HG03039 (cell line): ENCODE data around the gene RYR1.
"Not testable (repeated sequence)": the region's sequence is repeated elsewhere in the genome, so short reads cannot be mapped to it uniquely, and the experiment has no call there.

Experiments used
- ATAC-seq: cut with Tn5 transposase; IDR thresholded peaks from one replicate; pipeline ENCODE4 v1.9.1; 2021; ENCODE audit warnings: mild to moderate bottlenecking, moderate library complexity; ENCODE audit not compliant: unreplicated experiment

RYR1 gene

DNA sequence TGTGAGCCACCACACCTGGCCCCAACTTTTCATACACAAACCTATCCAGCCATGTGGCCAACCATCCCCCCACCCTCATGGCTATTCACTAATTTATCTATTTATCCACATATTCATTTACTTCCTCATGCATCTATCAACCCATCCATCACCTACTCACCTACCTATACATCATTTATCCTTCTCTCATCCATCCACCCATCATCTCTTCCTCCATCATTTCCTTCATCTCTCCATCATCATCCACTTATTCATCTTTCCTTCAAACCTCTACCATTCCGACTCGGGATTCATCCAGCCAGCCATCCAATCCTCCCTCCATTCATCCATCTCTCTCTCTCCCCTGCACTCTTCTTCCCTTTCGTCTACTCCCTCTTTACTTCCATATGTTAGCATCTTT lies 54.6 kb downstream of the RYR1 start:
- ATAC-seq: no peak

DNA sequence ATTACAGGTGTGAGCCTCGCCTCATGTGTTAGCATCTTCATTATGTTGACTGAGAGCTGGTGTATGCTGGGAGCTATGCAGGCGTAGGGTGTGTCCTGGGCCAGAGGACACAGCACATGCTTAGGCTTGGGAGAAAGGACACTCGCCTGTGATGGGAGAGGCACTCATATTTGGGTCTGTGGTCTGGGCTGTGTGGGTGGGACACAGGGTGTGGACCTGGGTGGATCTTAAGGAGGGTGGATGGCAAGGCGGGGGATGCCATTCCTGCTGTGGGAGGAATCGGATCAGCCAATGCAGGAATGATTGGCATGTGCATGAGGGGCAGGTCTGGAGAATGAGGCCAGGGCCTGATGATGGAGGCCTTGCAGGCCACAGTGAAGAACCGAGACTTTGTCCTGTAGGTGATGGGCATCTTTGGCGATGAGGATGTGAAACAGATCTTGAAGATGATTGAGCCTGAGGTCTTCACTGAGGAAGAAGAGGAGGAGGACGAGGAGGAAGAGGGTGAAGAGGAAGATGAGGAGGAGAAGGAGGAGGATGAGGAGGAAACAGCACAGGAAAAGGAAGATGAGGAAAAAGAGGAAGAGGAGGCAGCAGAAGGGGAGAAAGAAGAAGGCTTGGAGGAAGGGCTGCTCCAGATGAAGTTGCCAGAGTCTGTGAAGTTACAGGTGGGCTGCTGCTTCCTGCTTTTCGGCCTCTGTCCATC lies 55.4 kb downstream of the RYR1 start:
- no peak for ATAC-seq

DNA sequence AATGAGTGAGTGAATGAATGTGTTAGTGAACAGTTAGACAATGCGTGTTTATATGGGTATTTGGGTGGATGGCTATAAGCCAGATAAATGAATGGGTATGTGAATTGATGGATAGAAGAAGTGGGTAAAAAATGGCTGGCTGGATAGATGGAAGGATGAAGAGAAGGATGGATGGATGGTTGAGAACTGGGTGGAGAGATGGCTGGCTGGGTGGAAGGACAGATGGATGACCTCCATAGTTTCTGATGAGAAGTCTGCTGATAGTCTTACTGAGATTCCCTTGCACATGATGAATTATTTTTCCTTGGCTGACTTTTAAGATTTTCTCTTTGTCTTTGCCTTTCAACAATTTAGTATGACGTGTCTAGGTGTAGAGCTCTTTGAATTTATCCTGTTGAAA lies 57.4 kb downstream of the RYR1 start:
- ATAC-seq: no peak

DNA sequence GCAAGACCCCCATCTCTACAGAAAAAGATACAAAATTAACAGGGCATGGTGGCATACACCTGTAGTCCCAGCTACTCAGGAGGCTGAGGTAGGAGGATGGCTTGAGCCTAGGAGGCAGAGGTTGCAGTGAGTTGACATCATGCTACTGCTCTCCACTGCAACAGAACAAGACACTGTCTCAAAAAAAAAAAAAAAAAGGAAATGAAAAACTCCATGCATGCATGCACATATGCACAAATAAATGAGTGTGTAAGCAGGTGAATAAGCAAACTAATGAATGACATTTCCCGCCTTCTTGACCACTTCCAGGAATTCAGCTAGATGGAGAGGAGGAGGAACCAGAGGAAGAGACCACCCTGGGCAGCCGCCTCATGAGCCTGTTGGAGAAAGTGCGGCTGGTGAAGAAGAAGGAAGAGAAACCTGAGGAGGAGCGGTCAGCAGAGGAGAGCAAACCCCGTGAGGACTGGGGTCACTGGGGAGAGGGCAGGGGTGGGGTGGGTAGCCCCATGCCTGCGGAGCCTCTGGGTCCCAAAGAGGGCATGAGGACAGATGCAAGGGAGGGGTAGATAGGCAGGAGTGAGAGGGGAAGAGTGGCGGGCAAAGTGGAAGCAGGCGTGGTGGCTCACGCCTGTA lies 58.8 kb downstream of the RYR1 start:
- ATAC-seq: no peak

DNA sequence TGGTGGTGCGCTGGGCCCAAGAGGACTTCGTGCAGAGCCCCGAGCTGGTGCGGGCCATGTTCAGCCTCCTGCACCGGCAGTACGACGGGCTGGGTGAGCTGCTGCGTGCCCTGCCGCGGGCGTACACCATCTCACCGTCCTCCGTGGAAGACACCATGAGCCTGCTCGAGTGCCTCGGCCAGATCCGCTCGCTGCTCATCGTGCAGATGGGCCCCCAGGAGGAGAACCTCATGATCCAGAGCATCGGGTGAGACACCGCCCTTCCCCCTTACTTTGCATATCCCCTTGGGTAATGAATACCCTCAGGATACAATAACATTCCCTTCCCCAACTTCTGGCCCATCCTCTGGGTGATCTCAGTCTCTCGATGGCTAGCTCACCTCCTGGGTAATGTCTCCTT lies 60.9 kb downstream of the RYR1 start:
- ATAC-seq: no peak

DNA sequence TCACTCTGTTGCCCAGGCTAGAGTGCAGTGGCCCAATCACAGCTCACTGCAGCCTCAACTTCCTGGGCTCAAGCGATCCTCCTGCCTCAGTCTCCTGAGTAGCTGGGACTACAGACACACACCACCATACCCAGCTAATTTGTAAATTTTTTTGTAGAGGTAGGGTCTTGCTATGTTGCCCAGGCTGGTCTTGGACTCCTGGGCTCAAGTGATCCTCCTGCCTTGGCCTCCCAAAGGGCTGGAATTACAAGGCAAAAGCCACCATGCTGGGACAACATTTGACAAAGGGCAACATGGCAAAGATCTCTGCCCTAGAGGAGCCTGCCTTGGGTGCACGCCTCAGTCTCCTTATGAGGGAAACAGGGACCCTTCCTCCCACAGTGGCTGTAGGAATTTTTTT lies 61.9 kb downstream of the RYR1 start:
- ATAC-seq: not testable (repeated sequence)

DNA sequence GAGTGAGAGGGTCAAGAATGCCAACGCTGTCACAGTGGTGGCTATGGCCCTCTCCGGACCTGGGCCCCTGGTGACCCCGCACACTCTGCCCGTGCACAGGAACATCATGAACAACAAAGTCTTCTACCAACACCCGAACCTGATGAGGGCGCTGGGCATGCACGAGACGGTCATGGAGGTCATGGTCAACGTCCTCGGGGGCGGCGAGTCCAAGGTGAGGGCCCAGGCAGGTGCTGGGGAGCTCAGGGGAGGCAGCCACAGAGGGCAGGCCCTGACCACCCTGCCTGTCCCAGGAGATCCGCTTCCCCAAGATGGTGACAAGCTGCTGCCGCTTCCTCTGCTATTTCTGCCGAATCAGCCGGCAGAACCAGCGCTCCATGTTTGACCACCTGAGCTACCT lies 62.6 kb downstream of the RYR1 start:
- no peak for ATAC-seq

DNA sequence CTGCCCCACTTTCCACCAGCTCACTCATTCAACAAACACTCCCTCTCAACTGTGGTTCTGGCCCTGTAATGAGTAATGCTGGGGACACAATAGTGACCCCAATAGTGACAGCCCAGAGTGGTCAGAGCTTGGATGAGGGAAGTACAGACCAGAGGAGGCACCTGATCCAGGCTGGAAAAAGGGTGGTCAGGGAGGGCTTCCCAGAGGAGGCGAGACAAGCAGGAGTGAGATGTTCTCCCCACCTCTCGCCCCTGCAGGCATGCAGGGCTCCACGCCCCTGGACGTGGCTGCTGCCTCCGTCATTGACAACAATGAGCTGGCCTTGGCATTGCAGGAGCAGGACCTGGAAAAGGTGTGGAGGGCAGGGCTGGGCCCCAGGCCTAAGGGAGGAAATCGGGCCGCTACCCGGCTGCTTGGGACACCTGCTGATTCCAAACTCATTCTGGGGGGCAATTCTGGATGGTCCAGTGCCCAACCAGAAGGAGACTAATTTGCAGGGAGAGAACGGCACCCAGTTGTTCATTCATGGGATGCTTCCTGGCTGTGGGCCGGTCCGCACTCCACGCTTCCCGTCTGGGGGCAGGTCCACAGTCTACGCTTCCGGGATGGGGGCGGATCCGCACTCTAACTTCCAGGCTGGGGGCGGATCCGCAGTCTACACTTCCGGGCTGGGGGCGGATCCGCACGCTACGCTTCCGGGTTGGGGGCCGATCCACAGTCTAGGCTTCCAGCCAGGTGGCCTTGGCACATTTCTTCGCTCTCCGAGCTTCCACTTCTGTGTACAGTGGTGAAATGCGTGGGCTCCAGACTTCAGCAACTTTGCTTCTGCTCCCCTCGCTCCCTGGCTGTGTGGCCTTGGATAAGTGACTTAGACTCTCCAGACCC lies 63.4 kb downstream of the RYR1 start:
- ATAC-seq: no peak

DNA sequence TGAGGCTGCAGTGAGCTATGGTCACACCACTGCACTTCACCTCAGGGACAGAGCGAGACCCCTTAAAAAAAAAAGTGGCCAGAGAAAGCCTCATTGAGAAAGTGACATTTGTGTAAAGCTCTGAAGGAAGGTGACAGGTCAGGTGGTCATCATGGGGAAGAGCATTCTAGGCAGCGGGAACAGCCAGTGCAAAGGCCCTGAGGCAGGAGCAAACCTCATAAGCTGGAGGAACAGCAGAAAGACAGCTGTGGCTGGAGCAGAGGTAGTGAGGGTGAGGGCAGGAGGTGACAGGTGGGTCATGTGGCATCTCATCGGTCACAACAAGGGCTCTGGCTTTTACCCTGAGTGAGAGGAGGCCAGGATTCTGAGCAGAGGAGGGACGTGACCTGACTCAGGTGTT lies 64.4 kb downstream of the RYR1 start:
- no peak for ATAC-seq

DNA sequence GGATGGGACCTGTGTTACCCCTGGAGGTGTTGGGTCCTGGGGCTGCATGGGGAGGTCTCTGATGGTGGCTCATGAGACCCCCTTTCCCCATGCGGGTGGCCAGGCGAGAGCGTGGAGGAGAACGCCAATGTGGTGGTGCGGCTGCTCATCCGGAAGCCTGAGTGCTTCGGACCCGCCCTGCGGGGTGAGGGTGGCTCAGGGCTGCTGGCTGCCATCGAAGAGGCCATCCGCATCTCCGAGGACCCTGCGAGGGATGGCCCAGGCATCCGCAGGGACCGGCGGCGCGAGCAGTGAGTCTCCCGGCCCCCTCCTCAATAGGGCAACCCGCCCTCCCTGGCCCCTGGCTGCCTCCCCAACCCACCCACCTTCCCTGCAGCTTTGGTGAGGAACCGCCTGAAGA lies 66.0 kb downstream of the RYR1 start:
- no peak for ATAC-seq

DNA sequence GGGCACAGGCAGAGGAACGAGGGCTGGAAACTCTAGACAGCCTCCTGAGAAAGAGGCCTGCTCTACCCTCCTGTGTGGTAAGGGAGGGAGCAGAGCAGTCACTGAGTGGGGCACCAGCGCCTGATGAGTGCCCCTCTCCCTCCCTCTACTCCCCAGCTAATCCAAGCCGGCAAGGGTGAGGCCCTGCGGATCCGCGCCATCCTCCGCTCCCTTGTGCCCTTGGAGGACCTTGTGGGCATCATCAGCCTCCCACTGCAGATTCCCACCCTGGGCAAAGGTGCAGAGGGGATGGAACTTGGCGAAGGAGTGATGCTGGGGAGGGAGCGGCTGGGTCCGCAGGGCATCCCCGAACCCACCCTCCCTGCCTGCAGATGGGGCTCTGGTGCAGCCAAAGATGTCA lies 67.0 kb downstream of the RYR1 start:
- no peak for ATAC-seq

DNA sequence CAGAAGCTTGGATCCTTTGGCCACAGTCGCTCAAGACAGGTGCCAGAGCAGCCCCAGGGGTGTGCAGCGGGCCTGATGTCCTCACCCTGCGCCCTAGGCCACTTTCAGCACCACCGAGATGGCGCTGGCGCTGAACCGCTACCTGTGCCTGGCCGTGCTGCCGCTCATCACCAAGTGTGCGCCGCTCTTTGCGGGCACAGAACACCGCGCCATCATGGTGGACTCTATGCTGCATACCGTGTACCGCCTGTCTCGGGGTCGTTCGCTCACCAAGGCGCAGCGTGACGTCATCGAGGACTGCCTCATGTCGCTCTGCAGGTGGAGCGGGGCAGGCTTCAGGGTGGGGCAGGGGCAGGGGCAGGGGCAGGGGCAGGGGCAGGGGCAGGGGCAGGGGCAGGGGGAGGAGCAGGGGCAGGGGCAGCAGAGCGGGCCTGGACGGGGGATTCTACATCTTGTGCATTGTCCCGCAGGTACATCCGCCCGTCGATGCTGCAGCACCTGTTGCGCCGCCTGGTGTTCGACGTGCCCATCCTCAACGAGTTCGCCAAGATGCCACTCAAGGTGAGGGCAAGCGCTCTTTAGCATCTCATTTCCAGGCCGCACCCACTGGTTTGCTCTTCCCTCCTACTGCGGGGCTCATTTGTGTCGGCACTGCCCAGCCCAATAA lies 69.1 kb downstream of the RYR1 start:
- no peak for ATAC-seq

DNA sequence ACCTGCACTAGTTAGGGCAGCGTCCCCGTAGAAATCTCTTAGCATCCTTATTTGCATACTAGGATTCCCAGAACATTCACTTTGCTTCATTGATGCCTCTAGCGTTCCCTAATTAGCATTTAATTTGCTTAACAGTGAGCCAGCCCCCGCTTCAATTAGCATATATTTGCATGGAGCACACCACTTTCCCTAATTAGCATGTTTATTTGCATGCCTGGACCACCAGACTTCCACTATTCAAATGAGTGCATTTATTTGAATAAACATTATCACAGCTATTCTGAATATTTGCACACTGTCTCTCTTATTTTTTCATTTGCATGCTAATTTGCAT lies 69.6 kb downstream of the RYR1 start:
- ATAC-seq: no peak

DNA sequence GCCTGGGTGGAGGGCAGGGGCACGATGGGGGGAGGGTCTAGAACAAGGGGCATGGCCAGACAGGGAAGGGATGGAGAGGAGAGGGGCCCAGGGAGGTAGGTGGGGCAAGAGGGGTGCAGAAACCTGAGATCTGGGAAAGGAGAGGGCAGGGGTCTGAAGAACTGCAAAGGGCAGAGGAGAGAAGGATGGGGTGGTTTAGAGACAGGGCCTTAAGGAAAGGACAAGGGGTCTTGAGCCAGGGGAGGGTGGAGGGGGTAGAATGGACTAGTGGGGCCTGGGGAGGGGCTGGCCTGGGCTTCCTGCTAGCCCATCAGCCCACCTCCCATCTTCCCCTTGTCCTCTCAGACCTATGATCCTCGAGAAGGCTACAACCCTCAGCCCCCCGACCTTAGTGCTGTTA lies 72.5 kb downstream of the RYR1 start:
- no peak for ATAC-seq

DNA sequence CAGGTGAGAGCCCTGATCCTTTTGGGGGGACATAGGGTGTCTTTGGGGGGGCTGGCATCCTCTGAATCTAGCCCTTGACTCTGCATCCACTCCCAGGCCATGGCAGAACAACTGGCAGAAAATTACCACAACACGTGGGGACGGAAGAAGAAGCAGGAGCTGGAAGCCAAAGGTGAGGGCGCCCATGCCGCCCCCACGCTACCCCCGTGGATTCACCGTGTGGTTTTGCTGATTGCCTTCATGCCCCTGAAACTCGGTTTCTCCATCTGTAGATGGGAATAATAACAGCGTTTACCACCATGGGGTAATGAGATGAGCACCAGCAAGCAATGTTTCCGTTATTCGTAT lies 72.9 kb downstream of the RYR1 start:
- ATAC-seq: no peak

DNA sequence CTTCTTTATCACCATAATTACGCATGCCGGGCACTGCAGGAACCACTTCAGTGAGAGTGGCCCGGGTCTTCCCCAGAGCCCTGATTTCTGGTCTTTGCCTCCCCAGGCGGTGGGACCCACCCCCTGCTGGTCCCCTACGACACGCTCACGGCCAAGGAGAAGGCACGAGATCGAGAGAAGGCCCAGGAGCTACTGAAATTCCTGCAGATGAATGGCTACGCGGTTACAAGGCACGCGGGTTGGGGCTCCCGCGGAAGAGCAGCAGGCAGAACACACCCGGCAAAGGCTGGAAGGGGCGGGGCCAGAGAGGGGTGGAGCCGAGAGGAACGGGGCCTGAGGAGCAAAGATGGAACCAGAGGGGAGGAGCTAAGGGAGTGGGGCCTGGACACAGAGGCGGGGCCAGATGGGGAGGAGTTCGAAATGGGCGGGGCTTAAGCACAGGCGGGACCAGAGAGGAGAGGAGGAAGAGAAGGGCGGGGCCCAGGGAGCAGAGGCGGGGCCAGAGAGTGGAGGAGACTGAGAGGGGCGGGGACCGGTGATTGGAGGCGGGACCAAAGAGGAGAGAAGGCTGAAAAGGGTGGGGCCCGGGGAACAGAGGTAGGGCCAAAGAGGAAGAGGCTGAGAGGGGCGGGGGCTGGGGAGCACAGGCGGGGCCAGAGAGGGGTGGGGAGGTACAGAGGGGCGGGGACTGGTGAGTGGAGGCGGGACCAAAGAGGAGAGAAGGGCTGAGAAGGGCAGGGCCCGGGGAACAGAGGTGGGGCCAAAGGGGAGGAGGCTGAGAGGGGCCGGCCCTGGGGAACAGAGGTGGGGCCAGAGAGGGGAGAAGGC lies 73.4 kb downstream of the RYR1 start:
- no peak for ATAC-seq

DNA sequence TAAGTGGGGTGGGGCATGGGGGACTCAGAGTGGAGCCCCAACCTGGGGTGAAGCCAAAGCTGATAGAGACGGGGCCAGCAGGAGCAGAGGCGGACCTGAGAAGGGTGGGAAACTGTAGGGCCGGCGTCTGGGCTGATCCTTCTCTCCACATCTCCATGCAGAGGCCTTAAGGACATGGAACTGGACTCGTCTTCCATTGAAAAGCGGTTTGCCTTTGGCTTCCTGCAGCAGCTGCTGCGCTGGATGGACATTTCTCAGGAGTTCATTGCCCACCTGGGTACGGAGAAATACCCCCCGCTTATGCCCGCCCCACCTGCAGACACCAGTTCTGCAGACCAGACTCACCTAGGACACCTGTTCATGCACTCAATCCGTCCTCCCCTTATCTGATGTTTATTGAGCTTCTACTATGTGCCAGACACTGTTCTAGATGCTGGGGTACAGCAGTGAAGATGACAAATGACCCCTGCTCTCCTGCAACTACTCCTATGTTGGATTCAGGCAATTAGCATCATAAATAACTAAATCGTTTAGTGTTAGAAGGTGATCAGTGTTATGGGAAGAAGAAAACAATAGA lies 74.1 kb downstream of the RYR1 start:
- no peak for ATAC-seq

DNA sequence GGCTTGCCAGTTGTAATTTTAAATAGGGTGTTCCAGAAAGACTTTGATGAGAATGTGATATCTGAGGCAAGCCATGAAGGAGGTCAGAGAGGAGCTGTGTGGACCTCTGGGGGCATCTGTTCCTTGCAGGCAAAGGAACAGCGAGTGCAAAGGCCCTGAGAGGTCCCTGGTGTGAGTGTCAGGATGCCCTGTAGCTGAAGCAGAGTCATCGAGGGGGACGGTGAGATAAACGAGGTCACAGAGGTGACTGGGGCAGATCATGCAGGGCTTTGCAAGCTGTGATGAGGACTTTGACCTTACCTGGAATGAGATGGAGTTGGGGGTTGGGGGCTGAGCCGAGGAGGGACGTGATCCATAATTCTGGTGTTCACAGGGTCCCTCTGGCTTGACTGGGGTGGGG lies 75.0 kb downstream of the RYR1 start:
- ATAC-seq: no peak

DNA sequence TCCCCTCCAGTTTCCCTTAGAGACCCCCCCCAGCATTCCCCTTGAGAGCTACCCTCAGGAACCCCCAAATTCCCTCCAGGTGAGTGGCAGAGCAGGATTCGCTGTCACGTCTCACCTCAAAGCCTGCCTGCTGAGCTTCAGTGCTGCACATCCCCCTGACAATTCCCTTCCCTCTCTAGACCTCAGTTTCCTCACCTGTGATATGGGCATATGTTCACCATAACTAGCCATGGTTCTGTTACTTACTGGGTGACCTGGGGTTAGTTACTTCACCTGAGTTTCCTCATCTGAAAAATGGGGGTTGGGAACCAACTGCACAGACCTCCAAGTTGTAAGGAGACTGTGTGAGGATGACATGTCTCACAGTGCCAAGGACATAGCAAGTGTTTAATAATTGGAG lies 75.5 kb downstream of the RYR1 start:
- ATAC-seq: no peak

DNA sequence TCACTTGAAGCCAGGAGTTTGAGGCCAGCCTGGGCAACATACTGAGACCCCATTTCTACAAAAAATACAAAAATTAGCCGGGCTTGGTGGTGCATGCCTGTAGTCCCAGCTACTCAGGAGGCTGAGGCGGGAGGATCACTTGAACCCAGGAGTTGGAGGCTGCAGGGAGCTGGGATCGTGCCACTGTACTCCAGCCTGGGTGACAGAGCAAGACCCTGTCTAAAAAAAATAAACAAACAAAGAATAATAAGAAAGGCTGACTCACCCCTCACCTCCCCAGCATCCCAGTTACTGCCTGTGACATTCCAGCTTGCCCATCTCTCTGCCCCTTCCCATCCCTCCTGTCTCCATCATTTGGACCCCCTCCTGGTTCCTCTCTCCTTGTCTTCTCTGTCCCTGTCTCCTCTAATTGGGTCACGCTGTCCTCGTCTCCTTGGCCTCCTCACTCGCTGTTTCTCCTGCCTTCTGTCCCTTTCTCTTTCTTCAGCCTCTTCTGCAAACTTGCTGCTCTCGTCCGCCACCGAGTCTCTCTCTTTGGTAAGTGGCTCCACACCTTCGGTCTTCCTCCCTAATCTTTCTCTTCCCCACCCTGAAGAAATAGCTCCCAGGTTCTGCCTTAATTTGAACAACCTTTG lies 77.7 kb downstream of the RYR1 start:
- no peak for ATAC-seq
